Prostate gland (tissue), 2 donors: ENCODE data around the gene BTF3.

Experiments
- CTCF ChIP-seq, 4 experiments: fragments of 200-600 bp in 2 of 4; fragments of 450-650 bp in 2 of 4; sonication (generic) in 2 of 4; IDR thresholded peaks; 1 replicate in 3 of 4; 2 replicates in 1 of 4; pipeline ENCODE4 v1.5.1; 2016 to 2019; ENCODE audit warnings: antibody characterized with exemption in 4 of 4, mild to moderate bottlenecking in 2 of 4, moderate library complexity in 2 of 4
- POLR2A ChIP-seq: fragments of 450-650 bp; IDR thresholded peaks from one replicate; pipeline ENCODE4 v1.6.1; 2016; ENCODE audit warnings: antibody characterized with exemption, mild to moderate bottlenecking

DNA sequence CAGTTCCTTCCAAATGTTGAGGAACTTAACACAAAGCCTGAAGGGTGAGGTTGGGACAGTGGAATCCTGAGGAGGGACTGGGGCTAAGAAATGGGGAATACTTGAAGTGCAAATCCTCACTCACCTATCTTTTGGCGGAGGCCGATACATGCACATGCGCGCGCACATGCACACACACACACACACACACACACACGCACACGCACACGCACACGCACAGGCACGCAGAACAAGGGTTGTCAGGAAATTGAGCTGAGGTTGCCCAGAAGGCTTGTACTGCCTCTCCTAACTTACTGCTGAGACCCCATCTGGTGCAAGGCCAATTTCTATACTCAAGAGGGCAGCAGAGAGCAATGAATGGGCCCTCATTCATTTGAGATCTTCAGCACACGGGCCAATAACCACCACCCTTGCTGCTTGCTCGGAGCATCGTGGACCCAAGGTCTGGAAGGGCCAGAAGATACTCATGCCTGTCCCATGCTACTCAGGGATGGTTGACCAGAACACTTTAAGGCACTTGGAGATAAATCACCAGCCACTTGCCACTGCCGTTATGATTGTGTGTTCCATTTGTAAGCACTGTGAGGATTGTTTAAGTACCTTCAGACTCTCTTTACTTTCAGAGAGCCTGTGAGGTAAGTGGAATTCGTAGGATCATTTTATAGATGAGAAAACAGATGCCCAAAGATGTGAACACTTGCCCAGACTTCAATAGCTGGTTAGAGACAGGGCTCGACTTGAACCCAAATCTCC lies 21.5 kb downstream of the BTF3 start:
- TF ChIP-seq POLR2A (no peak), CTCF (IDR thresholded peaks at IDR 0.05) (peak in 3 of 4 experiments; percentile 61 to 78 (median 76))
